Activated CD8-positive, alpha-beta memory T cell treated with anti-CD3 and anti-CD28 coated beads, Interleukin-2, amount 10 ng/mL, durations not matched to agents 7 days and 5 days (primary cell): ENCODE results near the gene SMURF2. TPM values are rescaled to one million over a fixed set of nuclear protein-coding genes. Genes with fewer than 3 reads are reported as not detected.
A peak's percentile ranks its signal among the peaks of the same experiment; 100 is the strongest.

Source experiments
- ATAC-seq: fragments of 150-1000 bp; cut with Tn5 transposase; one replicate; pipeline ENCODE4 v1.10.0; 2021; ENCODE audit warnings: moderate library complexity
- CTCF ChIA-PET: fragments of 350-600 bp; sonication (Branson Sonifier 250); formaldehyde crosslinking; loops from one replicate; lab custom pipeline; 2021; ENCODE audit warnings: antibody characterized with exemption; lab: Charles Lee
- DNase-seq: peaks from one replicate; pipeline ENCODE4 v3.0.0-alpha.2; 2020
- H3K27ac Mint-ChIP-seq: one replicate; pipeline ENCODE4 v1.8.0; 2021; ENCODE audit warnings: mild to moderate bottlenecking, mixed read lengths
- H3K27me3 Mint-ChIP-seq: one replicate; pipeline ENCODE4 v1.8.0; 2021; ENCODE audit warnings: mixed read lengths
- H3K36me3 Mint-ChIP-seq: one replicate; pipeline ENCODE4 v1.8.0; 2021; ENCODE audit warnings: mild to moderate bottlenecking, mixed read lengths
- H3K4me1 Mint-ChIP-seq: one replicate; pipeline ENCODE4 v1.8.0; 2021; ENCODE audit warnings: mixed read lengths
- H3K4me3 Mint-ChIP-seq: one replicate; pipeline ENCODE4 v1.8.0; 2021; ENCODE audit warnings: mild to moderate bottlenecking, moderate library complexity, mixed read lengths
- H3K9me3 Mint-ChIP-seq: one replicate; pipeline ENCODE4 v1.8.0; 2022; ENCODE audit warnings: low read depth, mixed read lengths
- total RNA-seq, 2 experiments: library from RNA; stranded (reverse); gene quantifications; one replicate each; pipeline ENCODE4 v1.2.3, GENCODE V29; 2021

Gene SMURF2
- total RNA-seq, 2 experiments from 2014 or later, result 16.0 to 22.1 TPM

DNA sequence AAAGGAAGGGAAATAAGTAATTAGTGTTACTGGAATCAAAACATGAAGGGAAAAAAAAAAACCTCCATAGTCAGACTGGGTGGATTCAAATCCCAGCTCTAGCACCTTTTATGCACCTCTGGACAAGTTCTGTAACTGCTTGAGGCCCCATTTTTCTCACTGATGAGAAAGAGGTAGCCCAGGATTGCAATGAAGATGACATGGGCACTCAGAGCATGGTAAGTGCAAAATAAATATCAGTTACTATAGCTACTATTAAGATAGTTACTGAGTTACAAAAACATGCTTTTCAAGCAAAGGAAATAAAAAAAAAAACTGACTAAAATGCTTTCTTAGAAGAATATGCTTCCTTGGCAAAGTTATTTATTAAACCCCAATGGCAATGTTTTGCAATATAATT is 96.5 kb downstream of the SMURF2 start:
- H3K36me3 Mint-ChIP-seq, result peaks cover 33% of the 10 kb centered on the region
- no peaks in the 10 kb centered on the region for H3K9me3 Mint-ChIP-seq
- ATAC-seq (no peak), DNase-seq (no peak)
- no peak overlapping the region for H3K27ac Mint-ChIP-seq
- H3K27me3 Mint-ChIP-seq, result no peaks in the 10 kb centered on the region
- no peak overlapping the region for H3K4me3 Mint-ChIP-seq
- peaks cover 5% of the 10 kb centered on the region for H3K4me1 Mint-ChIP-seq
- CTCF ChIA-PET, result interaction anchor here (0.6 to 1.9 kb wide), 2 partner anchors 10 to 19 kb away, joined by 3 to 5 read pairs; no protein-coding TSS in a partner anchor

DNA sequence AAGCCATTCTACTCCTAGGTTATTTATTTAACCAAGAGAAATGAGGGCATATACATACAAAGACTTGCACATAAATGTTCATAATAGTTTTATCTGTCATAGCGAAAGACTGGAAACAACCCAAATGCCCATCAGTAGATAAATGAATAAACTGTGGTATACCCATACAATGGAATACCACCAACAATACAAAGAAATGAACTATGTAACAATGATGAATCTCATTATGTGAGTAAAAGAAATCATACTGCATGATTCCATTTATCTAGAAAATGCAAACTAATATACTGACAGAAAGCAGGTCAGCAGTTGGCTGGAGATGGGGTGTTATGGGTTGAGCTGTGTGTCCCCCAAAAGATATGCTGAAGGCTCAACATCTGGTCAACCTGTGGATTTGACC is 98.0 kb downstream of the SMURF2 start:
- H3K9me3 Mint-ChIP-seq, result no peaks in the 10 kb centered on the region

DNA sequence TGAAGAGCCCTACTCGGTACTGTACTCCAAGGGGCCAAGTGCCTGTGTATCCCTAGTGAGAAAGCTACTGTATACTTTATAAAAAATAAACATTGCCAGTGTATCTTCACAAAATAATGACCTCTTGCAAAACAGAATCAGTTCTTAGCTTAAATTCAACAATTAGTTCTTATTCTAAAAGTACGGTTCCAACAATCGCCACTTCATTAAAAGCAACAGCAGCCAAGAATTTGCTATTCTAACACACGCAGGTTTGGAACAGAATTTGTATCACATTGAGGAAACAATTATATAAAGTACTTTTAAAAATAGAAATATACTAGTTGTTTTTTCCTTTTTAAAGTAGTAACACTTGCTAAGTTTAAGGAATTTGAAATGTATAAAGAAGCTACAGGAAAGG is 106.8 kb downstream of the SMURF2 start:
- DNase-seq, result no peak
- Mint-ChIP-seq H3K27me3 (no peaks in the 10 kb centered on the region), H3K9me3 (no peaks in the 10 kb centered on the region), H3K27ac (no peak overlapping the region), H3K4me1 (no peaks in the 10 kb centered on the region), H3K4me3 (no peak overlapping the region), H3K36me3 (peaks cover 21% of the 10 kb centered on the region)
- CTCF ChIA-PET, result interaction anchor here (0.7 to 1.2 kb wide), 4 partner anchors 11 to 135 kb away, joined by 3 read pairs; no protein-coding TSS in a partner anchor
- ATAC-seq, result no peak

More for the DNA sequence above, 98.0 kb downstream of the SMURF2 start:
- Mint-ChIP-seq H3K27ac (no peak overlapping the region), H3K4me1 (peaks cover 5% of the 10 kb centered on the region), H3K36me3 (peaks cover 31% of the 10 kb centered on the region), H3K27me3 (no peaks in the 10 kb centered on the region), H3K4me3 (no peak overlapping the region)
- CTCF ChIA-PET, result interaction anchor here (0.6 kb wide), 1 partner anchor 40 kb away, joined by 3 read pairs; no protein-coding TSS in a partner anchor
- ATAC-seq (no peak), DNase-seq (no peak)

DNA sequence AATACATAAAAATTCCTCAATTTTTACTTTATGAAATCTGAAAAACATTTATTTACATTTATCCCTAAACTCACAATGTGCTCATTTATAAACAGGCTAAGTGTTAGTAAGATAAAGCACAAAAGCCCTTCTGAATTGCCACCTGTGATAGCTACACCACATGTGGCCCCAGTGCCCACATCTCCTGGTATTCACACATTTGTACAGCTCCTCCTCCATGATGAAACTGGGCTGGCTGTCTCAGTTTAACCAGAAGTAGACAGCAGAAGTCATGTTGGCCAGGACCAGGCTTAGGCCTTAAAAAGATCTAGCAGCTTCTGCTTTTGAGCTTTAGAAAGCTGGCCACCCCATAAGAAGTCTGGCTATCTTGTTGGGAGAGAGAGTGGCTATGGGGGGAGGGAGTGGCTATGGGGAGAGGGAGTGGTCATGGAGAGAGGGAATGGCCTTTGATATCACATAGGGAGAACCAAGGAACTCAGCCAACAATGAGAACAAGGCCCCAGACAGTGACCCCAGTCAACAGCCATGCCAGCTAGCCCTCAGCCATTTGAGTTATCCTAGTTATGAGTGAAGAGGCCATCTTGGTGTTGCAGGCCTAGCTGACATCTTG is 108.0 kb downstream of the SMURF2 start:
- H3K27ac Mint-ChIP-seq, result no peak overlapping the region
- no peaks in the 10 kb centered on the region for H3K9me3 Mint-ChIP-seq
- no peak overlapping the region for H3K4me3 Mint-ChIP-seq
- no peaks in the 10 kb centered on the region for H3K4me1 Mint-ChIP-seq
- CTCF ChIA-PET, result interaction anchor here (0.8 to 1.2 kb wide), 3 partner anchors 49 to 420 kb away, joined by 3 to 4 read pairs (median 3); no protein-coding TSS in a partner anchor
- peaks cover 21% of the 10 kb centered on the region for H3K36me3 Mint-ChIP-seq
- DNase-seq, result no peak
- H3K27me3 Mint-ChIP-seq, result no peaks in the 10 kb centered on the region
- no peak for ATAC-seq

DNA sequence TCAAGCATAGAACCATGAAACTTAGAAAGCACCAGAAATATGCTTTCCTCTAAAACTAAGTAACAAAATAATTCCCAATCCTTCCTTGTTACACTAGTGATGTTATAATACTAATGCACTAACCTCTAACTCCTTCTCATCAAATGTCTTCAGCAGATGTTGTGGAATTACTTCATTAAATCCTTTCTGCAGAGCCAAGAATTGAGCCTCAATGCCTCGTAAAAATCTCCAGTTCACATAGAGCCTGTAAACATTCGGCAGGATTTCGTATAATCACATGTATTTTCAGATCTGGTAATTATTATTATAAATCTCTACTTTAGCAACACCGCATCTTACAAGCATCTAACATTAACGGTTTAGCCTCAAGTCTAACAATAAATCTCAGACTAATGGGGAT is 110.6 kb downstream of the SMURF2 start:
- DNase-seq (no peak), ATAC-seq (no peak)
- CTCF ChIA-PET, result no interaction called here
- Mint-ChIP-seq H3K4me3 (no peak overlapping the region), H3K27me3 (no peaks in the 10 kb centered on the region), H3K36me3 (peaks cover 18% of the 10 kb centered on the region), H3K9me3 (no peaks in the 10 kb centered on the region), H3K4me1 (no peaks in the 10 kb centered on the region), H3K27ac (no peak overlapping the region)

DNA sequence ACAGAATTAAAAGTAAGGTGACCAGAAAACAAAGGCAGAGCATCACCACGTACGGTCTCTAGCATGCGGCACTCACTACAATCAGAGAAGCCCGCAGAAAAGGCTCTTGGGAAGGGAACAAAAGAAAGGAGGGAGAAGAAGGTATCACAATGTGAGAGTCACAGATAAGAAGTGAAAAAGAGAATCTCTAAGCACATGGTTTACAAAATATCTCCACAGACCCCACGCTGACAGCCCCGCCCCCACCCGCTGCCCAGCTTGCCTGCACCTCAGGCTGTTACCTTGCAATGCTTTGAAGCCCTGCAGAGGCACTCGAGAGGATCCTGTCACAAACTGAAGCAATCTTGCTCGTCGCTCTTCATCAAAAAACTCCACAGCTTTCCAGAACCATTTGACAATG is 114.8 kb downstream of the SMURF2 start:
- Mint-ChIP-seq H3K27ac (no peak overlapping the region), H3K27me3 (no peaks in the 10 kb centered on the region), H3K4me3 (no peak overlapping the region), H3K9me3 (no peaks in the 10 kb centered on the region), H3K36me3 (peaks cover 16% of the 10 kb centered on the region), H3K4me1 (no peaks in the 10 kb centered on the region)
- CTCF ChIA-PET, result interaction anchor here (0.6 to 2.2 kb wide), 4 partner anchors 31 to 228 kb away, joined by 3 to 7 read pairs (median 5); no protein-coding TSS in a partner anchor
- no peak for DNase-seq
- ATAC-seq, result no peak

DNA sequence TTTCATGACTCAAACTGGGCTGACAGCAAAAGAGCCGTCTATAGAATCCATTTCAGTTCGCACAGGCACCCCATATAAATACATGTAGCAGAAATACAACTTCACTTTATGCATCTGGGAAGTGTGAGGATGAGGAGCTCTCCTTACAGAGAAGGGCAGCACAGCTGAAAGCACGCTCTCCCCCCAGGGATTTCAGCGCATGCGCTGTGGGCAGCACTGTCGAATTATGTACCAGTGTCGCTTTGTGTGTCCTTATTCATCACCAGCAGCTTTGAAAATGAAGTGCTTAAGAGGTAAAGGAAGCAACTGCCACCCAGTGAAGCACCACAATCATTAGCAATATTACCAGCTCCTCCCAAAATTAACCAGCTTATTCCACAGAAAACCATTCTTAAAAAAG is 115.4 kb downstream of the SMURF2 start:
- Mint-ChIP-seq H3K4me3 (no peak overlapping the region), H3K27me3 (no peaks in the 10 kb centered on the region), H3K9me3 (no peaks in the 10 kb centered on the region), H3K4me1 (no peaks in the 10 kb centered on the region), H3K36me3 (peaks cover 16% of the 10 kb centered on the region), H3K27ac (no peak overlapping the region)
- DNase-seq (no peak), ATAC-seq (no peak)
- CTCF ChIA-PET, result interaction anchor here (1.8 to 2.2 kb wide), 2 partner anchors 30 to 103 kb away, joined by 7 read pairs; no protein-coding TSS in a partner anchor

DNA sequence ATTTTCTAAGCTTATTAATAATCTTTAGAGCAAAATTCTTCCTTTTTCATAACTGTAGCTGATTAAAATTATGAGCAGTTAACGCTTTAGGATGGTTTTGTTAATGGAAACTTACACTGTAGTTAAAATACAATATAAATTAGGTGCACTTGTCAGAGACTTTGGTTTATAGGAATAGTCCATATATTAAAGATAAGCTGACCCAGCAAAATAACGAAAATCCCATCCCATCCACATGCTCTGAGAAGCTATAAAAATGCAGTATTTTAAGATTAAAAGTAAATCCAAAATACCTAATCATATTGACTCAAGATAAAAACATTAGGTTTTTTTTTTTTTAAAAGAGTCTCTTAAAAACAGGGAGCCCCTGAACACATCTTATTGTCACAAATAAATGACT is 117.4 kb downstream of the SMURF2 start:
- Mint-ChIP-seq H3K27me3 (no peaks in the 10 kb centered on the region), H3K27ac (no peak overlapping the region), H3K4me3 (no peak overlapping the region), H3K36me3 (peaks cover 12% of the 10 kb centered on the region), H3K9me3 (no peaks in the 10 kb centered on the region), H3K4me1 (peaks cover 2% of the 10 kb centered on the region)
- ATAC-seq (no peak), DNase-seq (no peak)
- CTCF ChIA-PET, result interaction anchor here (0.7 to 2.5 kb wide), 4 partner anchors 11 to 225 kb away, joined by 3 to 7 read pairs (median 4); no protein-coding TSS in a partner anchor

DNA sequence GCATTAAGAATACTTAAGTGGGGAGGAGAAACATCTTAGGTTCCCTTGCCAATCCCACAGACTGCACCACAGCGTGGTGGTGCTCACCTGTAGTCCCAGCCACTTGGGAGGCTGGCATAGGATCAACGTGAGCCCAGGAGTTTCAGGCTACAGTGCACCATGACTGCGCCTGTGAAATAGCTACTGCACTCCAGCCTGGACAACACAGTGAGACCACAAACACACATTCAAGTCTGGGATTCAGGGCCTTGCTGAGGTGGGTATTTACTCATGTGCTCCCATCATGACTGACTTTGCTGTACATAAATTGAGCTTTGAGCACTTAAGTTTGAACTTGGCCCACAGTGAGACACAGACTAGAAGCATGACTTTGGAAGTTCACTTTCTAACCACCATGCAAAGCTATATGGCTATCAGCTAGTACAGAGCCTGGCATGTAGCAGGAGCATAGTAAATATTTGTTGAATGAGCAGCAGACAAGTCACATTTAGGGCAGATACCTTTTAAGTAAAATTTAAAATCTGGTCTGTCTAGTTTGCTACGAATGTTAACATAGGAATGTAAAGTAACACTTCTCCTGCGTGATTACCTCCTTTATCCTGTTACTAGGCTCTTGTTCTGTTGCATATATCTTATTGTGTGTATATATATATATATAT is 121.9 kb downstream of the SMURF2 start:
- no peaks in the 10 kb centered on the region for H3K9me3 Mint-ChIP-seq
- ATAC-seq (no peak), DNase-seq (no peak)
- CTCF ChIA-PET, result interaction anchor here (1.2 kb wide), 1 partner anchor 196 kb away, joined by 3 read pairs; no protein-coding TSS in a partner anchor
- H3K27me3 Mint-ChIP-seq, result no peaks in the 10 kb centered on the region
- no peak overlapping the region for H3K4me3 Mint-ChIP-seq
- peaks cover 2% of the 10 kb centered on the region for H3K4me1 Mint-ChIP-seq
- H3K27ac Mint-ChIP-seq, result no peak overlapping the region
- H3K36me3 Mint-ChIP-seq, result peaks cover 34% of the 10 kb centered on the region

DNA sequence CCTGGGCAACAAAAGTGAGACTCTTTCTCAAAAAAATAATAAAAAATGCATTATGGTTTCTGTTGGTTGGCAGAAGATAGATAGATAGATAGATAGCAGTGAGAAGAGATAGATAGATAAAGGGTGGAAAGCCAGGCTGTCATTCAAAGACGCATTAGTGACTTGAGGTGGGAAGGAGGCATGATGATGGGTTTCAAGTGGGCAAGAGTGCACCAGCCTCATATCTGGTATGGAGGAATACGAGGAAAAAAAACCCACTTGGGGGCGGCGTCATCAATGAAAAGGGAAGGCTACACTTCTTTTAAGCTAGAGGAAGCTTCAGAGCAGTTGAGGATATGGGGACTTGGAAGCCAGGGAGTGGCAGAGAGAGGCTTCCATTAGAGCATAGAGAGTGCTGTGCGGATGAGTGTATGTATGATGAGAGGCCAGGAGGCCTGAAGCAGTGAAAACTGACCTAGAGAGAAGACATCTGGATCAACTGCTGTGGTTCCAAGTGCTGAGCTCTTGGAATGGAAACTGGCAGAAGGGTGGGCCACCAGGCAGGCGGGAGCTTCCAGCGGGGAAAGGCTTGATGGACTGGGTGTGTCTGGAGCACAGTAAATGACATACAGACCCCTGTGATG is 123.5 kb downstream of the SMURF2 start:
- H3K27ac Mint-ChIP-seq, result peak overlapping the region; percentile 18
- H3K36me3 Mint-ChIP-seq, result peaks cover 47% of the 10 kb centered on the region
- no peak overlapping the region for H3K4me3 Mint-ChIP-seq
- H3K9me3 Mint-ChIP-seq, result no peaks in the 10 kb centered on the region
- peaks cover 2% of the 10 kb centered on the region for H3K4me1 Mint-ChIP-seq
- H3K27me3 Mint-ChIP-seq, result no peaks in the 10 kb centered on the region
- DNase-seq (no peak), ATAC-seq (no peak)
- CTCF ChIA-PET, result interaction anchor here (0.8 to 1.1 kb wide), 2 partner anchors 46 to 198 kb away, joined by 4 to 5 read pairs; no protein-coding TSS in a partner anchor

DNA sequence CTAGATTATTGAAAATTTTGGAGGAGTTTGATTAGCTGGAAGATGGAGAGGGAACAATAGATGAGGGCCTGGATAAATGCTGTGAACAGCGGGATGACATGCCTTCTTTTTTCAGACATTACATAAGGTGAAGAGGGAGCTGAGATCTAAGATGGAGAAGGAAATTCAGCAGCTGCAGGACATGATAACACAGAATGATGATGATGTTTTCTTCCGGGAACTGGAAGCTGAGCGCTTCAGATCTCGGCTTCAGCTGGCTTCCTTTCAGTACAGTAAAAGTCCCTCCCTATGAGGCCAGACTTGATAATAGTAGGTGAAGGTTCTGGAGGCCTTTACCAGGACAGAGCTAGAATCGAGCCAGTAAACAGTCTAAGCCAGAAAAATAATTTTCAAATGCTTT is 124.6 kb downstream of the SMURF2 start:
- Mint-ChIP-seq H3K27ac (peak overlapping the region; percentile 70), H3K27me3 (no peaks in the 10 kb centered on the region), H3K9me3 (no peaks in the 10 kb centered on the region), H3K4me1 (peaks cover 2% of the 10 kb centered on the region), H3K4me3 (no peak overlapping the region), H3K36me3 (peaks cover 50% of the 10 kb centered on the region)
- CTCF ChIA-PET, result interaction anchor here (0.8 to 1.1 kb wide), 2 partner anchors 45 to 63 kb away, joined by 4 to 5 read pairs; no protein-coding TSS in a partner anchor
- no peak for DNase-seq
- no peak for ATAC-seq

DNA sequence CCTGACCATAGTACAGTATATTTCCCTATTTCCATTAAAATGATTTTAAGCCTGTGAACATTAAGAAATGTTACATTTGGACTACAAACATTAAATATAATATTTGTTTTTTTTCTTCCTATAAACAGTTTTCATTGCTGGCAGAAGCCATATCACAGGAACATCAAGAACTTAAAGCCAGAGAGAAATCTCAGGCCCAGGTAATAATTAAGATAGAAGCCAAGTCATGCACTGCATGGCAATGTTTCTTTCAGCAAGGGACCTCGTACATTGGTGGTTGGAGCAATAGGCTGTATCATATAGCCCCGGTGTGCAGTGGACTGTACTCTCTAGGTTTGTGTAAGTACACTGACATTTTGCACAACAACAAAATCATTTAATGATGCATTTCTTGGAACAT is 125.2 kb downstream of the SMURF2 start:
- H3K36me3 Mint-ChIP-seq, result peaks cover 53% of the 10 kb centered on the region

DNA sequence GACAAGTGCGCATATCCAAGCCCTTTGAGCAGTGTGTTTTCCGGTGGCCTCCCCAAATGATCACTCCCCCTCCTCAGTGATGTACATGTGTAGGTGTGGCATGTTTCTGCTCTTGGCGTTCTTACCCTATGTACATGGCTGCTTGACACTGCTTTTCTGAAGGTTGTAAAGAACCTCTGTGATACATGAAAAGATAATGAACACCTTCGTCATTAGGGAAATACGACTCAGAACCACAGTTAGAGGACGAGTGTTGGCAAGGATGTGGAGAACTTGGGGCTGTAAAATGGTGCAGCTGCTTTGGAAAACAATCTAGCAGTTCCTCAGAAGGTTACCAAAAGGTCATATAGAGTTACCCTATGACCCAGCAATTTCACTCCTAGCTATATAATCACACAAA is 126.8 kb downstream of the SMURF2 start:
- Mint-ChIP-seq H3K4me3 (no peak overlapping the region), H3K36me3 (peaks cover 59% of the 10 kb centered on the region), H3K27me3 (no peaks in the 10 kb centered on the region), H3K27ac (no peak overlapping the region), H3K4me1 (no peaks in the 10 kb centered on the region), H3K9me3 (no peaks in the 10 kb centered on the region)
- CTCF ChIA-PET, result interaction anchor here (1.5 kb wide), 1 partner anchor 114 kb away, joined by 3 read pairs; no protein-coding TSS in a partner anchor
- no peak for DNase-seq
- ATAC-seq, result no peak

More for the DNA sequence above, 125.2 kb downstream of the SMURF2 start:
- DNase-seq (no peak), ATAC-seq (no peak)
- no peaks in the 10 kb centered on the region for H3K27me3 Mint-ChIP-seq
- H3K9me3 Mint-ChIP-seq, result no peaks in the 10 kb centered on the region
- CTCF ChIA-PET, result no interaction called here
- no peak overlapping the region for H3K27ac Mint-ChIP-seq
- H3K4me1 Mint-ChIP-seq, result peaks cover 2% of the 10 kb centered on the region
- no peak overlapping the region for H3K4me3 Mint-ChIP-seq
